CD4-positive, alpha-beta T cell treated with Interleukin-6 for 4 hours (primary cell): ENCODE measurements around the gene SETD7.
"Not testable (repeated sequence)": the region's sequence is repeated elsewhere in the genome, so short reads cannot be mapped to it uniquely, and the experiment has no call there.

Experiments used
- DNase-seq: peaks from one replicate; pipeline ENCODE4 v3.0.0-alpha.2; 2020; ENCODE audit warnings: mixed read lengths

SETD7 gene

DNA sequence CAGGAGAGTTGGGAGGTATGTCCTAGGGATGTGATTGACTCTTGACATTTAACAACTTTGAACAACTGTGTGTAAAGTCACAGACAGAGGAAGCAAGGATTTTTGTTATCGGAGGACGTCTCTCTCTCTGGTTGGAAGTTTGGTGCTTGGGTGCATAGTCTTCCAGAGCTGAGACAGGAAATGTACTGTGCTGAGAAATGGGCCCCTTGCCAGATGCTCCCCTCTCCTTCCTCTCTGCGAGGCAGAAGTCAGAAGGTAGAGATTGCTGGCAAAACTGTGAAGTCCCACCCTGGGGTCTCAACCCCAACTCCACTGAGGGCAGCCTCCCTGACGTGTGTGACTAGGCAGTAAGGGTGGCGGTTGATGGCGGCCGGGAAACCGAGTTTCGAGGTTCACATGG, 49.2 kb downstream of the SETD7 start:
- DNase-seq, result no peak

DNA sequence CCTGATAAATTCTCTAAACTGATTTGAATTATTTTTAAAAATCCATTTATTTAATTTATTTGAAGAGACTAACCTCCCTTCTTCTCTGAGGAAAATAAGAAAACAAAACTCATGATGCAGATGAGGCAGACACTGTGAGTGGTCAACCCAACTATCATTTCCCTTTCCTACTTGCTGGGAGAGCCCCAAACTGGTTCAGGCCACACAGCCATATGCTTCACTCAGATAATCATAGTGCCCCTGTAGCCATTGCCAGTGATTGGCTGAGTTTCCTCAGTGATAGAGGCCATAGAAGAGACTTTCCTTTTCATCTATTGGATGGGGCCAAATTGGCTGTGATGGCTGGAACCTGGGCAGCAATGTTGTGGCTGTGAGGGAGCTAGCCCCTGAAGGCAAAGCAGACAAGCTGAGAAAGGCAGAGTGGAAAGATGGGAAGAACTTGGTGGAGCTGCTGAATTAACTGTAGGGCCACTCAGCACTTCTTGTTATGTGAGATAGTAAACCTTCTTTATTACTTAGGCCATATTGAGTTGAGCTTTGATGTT, 52.3 kb downstream of the SETD7 start:
- no peak for DNase-seq

DNA sequence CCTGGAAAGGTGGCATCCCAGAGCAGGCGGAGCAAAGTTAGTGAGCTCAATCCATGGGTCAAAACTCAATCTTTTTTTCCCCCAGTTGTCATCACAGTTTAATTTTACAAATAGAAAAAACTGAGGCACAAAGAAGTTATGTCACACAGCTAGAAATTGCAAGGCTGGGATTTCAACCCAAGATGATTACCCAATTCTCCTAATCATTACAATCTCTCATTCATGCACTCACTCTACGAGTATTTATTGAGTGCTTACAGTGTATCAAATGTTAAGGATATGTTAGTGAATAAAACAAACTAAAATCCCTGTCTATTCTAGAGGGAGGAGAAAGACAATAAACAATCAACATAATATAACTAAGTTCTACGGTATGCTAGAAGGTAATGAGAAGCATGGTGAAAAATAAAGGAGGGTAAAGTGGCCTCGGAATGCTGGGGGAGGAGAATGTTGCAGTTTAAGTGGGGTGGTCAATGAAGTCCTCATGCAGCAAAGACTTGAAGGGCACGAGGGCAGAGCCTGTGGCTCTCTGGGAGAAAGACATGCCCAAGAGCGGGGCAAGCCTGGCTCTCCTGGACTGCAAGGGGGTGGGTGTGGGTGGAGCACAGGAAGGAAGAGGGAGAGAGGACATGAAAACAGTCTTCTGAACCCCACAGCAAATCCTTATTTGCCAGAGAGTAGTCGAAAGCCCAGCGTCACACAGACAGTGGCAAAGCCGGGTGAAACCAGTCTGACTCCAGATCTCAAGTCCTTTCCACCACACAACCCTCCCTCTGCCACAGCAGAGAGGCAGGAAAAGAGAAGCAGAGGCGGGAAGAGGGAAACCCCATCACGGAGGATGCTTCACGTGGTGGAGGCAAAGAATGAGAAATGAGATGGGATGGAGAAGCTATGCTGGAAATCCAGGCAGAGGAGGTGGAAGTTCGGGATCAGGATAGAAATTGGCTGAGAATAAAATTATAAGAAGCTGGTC, 53.8 kb downstream of the SETD7 start:
- no peak for DNase-seq

DNA sequence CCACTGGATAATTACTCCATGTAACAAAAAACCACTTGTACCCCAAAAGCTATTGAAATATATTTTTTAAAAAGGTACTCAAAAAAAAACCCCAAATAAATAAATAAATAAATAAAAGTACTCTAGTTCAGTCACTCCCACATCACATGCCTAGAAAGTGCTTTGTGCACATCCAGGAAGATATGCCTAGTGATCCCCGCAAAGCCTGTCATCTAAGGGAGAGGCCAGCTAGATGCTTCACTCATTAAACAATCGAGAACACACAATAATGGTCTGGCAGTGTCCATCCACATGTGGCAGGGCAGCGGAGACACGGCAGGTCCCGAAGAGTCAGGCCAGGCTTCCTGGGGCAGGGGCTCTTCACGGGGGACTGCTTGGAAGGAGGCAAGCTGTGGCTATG, 54.5 kb downstream of the SETD7 start:
- no peak for DNase-seq

DNA sequence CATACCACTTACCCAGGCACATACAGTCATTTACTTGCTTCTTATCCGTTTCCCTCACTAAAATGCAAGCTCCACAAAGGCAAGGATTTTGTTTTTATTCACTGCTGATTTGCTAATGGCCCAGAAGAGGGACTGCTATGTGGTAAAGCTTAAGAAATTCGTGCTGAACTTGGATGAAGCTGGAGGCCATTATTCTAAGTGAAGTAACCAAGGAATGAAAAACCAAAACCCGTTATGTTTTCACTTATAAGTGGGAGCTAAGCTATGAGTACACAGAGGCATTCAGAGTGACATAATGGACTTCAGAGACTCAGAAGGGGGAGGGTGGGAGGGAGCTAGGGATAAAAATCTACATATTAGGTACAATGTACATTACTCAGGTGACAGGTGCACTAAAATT, 54.9 kb downstream of the SETD7 start:
- DNase-seq, result no peak

DNA sequence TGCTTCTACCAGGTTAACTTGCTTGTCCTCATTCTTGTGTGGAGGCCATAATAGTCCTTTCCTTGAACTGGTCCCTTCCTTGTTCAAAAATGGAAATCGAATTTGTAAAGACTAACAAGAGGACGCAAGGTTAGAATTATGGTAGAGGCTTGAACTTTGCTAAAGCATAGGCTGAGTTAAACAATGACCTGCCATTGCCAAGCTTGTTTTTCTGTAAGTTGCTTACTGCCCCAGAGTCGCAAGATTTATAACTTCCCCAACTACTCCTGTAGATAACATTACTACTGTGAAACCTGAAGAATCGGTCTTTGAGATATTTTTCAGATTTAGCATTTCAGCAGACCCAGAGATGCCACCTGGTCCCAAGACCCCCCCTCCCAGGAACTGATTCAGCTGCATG, 56.8 kb downstream of the SETD7 start:
- no peak for DNase-seq

DNA sequence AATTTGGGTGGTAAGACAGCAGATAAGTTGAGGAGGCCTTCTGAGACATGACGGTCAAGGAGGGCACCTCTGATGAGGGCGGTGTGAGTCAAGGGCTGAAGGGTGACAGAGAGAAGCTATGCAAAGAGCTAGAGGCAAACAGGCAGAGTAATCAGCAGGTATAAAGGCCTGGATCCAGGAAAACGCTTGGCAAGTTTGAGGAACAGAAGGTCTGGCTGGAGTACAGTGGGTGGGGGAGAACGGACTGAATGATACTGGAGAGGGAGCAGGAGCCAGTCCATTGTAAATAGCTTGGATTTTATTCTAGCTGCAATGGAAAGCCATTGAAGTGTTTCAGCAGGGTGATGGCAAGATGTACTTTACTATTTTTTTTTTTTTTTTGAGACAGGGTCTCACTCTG, 62.8 kb downstream of the SETD7 start:
- no peak for DNase-seq

DNA sequence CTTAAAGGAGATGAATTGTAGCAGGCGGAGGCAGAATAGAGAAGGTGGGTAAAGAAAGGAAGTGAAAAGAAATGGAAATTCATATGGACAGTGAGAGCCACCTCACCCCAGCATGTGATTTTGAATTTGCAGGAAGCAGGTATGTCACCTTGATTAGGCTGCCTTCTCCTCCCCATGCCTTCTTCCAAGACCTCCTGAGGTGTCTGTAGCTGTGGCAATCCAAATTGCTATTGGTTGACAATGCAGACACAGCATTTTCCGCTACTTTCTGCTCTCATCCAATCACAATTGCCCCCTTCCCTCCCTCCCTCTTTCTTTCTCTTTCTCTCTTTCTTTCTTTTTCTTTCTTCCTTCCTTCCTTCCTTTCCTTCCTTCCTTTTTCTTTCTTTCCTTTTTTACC, 63.6 kb downstream of the SETD7 start:
- DNase-seq, result no peak

DNA sequence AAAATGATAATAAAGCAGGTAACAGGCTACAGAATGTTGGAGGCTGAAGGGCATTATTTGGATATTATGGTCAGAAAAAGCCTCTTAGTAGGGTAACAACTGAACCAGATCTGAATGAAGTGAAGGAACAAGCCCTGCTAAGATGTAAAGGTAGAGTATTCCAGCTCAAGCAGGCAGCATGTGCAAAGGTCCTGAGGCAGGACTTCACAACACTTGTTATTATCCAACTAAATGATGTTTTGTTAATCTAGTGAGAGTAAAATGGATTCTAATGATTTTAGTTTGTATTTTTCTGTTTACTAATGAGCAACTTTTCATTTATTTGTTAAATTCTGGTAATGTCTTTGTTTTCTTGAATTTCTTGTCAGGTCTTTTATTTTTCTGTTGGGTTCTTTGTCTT, 66.4 kb downstream of the SETD7 start:
- no peak for DNase-seq

DNA sequence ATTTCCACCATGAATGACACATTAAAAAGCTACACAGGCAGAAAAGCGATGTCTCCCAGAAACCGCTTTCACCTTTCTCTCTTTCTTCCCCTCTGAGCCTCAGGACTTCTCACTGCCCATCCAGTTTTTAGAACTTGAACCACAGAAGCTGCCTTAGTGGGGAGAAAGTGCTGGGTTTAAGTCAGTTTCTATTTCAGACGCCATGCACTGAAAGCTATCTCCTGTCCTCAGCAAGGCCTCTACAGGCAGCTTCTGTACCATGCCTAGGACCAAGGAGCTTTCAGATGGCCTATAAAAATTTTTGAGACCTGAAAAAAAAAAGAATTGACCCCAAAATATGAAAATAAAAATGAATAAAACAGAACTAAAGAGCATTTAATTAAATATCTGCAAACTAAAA, 67.6 kb downstream of the SETD7 start:
- no peak for DNase-seq

DNA sequence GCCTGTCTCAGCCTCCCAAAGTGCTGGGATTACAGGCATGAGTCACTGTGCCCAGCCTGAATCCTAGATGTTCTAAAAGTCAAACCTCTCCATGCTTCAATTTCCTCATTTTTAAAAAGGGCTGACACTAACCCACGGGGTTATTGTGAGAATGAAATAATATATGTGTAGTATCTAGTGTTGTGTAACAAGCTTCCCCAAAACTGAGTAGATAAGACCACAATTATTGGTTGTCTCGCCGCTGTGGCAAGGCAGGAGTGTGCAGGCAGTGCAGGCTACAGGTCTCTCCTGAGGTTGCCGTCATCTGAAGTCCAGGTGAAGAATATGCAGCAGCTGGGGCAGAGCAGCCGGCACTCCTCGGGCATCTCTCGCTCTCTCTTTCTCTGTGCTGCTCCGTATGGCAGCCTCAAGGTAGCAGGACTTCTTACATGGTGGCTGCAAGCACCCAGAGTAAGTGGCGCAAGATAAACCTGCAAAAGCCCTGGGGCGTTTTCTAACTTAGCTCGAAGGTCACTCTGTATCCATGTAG, 71.2 kb downstream of the SETD7 start:
- no peak for DNase-seq

DNA sequence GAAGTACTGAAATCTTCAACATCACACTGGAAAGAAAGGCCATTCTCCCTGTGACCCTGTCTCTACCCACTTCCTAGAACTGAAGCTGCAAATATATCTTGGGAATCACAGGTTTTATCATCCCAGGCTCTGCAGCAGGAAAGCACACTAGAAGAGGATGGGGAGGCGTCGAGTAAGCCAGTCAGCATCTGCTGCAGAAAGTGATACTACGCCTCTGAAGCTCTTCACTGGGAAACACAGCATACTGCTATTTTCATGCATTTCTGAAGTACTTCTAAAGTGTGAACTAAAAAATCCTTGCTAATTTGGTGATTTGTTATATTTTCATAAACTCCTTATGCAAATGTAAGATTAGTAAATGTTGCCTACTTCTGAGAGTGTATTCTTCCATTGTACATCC, 73.0 kb downstream of the SETD7 start:
- DNase-seq, result no peak

DNA sequence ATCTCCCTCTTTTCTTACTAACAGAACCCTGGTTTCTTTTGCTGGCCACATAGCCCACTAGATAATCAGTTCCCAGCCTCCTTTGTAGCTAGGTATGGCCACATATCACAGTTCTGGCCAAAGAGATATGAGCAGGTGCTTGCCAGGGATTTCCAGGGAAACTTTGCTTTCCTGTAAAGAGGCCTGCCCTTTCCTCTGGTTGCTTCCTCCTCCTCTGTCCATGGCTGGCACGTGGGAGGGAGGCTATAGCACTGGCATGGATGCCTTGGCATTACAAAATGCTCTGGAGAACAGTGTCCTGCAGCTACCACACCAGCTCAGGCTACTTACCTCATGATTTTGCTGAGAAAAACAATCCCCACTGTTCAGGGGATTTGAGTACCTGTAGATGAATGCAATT, 74.6 kb downstream of the SETD7 start:
- no peak for DNase-seq

DNA sequence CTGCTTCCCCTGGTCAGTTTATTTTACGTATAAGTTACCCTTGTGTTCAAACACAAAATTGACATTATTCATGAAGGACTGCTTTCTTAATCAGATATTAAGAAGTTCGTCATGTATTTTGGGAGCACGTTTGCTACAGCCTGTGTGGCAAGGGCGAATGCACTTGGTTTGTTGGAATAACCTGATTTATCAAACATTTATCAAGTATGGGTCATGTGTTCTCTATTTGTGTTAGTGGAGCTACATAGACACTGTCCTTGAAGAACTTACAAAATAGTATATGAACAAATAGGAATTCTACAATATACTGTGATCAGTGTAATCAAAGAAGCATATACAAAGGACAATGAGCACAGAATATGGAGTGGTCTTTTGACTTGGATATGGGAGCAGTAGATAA, 79.7 kb downstream of the SETD7 start:
- no peak for DNase-seq

DNA sequence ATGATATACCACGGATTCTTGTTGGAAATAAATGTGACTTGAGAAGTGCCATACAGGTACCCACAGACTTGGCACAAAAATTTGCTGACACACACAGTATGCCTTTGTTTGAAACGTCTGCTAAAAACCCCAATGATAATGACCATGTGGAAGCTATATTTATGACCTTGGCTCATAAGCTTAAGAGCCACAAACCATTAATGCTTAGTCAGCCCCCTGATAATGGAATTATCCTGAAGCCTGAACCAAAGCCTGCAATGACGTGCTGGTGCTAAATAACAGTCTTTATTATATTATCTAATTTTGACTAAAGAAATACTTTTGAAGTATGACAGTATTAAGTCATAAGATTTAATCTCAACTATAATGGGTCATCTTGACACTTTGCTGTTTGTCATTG, 83.2 kb downstream of the SETD7 start:
- no peak for DNase-seq

DNA sequence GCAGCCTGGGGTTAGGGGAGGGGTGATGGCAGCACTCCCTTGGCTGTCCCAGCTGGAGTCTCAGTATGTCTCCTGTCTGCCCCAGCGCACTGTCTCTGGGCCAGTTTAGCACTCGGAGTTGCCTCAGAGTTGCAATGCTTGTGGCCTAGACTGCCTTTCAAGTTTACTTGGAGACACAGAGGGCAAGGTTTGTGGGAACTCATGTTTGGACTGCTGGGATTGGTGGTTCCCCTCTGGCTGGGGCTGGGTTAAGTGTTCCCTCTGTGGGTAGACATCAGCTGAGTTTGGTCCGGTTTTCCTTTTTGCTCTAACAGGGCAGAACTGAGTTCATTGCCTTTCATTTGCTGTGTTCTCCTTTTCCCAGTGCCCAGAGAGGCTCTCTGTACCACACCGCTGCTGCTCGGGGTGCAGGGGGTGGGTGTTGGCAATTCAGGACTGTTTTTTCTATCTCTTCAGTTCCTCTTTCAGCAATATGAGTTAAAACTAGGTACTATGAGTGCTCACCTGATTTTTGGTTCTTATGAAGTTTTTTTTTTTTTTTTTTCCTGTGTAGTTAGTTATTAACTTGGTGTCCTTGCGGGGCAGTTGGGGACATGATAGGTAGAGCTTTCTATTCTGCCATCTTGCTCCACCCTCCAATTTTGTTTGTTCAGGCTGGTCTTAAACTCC, 84.9 kb downstream of the SETD7 start:
- DNase-seq, result no peak

DNA sequence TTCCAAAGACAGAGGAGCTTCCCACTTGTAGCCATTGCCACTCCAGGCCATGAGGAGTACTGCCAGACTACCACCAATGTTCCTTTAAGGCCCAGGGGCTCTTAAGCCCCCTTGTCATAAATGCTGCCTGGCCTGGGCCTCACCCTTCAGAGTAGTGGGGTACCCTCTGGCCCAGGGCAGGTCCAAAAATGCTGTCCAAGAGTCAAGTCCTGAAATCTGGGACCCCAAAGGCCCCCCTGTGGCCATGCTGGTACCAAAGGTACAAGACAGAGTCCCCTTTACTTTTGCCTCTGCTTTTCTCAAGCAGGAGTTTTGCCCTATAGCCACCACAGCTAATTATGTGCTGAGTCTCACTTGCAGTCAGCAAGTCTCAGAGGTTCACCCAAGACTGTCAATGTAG, 85.7 kb downstream of the SETD7 start:
- no peak for DNase-seq

DNA sequence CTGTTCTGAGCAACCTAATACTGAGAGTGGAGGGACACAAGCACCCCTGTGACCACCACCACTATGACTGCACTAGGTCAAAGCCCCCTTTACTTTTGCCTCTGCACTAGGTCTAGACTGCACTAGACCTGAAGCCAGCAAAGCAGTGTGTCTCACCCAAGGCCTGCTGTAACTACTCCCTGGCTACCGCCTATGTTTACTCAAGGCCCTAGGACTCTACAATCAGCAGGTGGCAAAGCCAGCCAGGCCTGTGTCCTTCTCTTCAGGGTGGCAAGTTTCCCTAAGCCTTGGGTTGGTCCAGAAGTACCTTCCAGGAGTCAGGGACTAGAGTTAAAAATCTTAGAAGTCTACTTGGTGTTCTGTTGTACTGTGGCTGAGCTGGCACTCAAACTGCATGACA, 86.2 kb downstream of the SETD7 start:
- DNase-seq, result no peak

DNA sequence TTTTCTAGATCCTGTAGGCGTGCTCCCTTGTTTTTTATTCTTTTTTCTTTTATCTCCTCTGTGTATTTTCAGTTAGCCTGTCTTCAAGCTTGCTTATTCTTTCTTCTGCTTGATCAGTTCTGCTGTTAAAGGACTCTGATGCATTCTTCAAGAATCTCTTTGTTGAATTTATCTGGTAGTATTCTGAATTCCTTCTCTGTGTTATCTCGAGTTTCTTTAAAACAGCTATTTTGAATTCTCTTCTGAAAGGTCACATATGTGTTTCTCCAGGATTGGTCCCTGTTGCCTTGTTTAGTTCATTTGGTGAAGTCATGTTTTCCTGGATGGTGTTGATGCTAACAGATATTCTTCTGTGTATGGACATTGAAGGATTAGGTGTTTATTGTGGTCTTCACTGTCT, 86.8 kb downstream of the SETD7 start:
- no peak for DNase-seq

DNA sequence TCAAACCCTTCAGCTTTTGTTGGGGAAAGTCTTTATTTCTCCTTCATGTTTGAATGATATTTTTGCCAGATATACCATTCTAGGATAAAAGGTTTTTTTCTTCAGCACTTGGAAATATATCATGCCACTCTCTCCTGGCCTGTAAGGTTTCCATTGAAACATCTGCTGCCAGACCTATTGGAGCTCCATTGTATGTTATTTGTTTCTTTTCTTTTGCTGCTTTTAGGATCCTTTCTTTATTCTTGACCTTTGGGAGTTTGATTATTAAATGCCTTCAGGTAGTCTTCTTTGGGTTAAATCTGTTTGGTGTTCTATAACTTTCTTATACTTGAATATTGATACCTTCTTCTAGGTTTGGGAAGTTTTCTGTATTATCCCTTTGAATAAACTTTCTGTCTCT, 87.3 kb downstream of the SETD7 start:
- not testable (repeated sequence) for DNase-seq

DNA sequence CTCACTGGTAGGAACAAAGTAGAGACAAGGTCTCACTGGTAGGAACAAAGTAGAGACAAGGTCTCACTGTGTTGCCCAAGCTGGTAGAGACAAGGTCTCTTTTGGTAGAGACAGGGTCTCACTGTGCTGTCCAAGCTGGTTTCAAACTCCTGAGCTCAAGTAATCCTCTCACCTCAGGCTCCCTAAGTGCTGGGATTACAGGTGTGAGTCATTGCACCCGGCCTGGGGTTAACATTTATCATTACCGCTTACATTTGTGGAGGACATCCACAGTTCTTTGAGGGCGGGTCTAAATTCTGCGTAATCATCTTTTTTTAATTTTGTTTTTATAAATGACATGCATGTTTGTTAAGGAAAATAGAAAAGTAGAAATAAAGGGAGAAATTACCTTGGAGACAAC, 90.1 kb downstream of the SETD7 start:
- no peak for DNase-seq

DNA sequence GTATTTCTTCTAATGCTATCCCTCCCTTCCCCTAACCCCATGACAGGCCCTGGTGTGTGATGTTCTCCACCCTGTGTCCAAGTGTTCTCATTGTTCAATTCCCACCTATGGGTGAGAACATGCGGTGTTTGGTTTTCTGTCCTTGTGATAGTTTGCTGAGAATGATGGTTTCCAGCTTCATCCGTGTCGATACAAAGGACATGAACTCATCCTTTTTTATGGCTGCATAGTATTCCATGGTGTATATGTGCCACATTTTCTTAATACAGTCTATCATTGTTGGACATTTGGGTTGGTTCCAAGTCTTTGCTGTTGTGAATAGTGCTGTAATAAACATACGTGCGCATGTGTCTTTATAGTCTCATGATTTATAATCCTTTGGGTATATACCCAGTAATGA, 91.5 kb downstream of the SETD7 start:
- DNase-seq, result not testable (repeated sequence)

DNA sequence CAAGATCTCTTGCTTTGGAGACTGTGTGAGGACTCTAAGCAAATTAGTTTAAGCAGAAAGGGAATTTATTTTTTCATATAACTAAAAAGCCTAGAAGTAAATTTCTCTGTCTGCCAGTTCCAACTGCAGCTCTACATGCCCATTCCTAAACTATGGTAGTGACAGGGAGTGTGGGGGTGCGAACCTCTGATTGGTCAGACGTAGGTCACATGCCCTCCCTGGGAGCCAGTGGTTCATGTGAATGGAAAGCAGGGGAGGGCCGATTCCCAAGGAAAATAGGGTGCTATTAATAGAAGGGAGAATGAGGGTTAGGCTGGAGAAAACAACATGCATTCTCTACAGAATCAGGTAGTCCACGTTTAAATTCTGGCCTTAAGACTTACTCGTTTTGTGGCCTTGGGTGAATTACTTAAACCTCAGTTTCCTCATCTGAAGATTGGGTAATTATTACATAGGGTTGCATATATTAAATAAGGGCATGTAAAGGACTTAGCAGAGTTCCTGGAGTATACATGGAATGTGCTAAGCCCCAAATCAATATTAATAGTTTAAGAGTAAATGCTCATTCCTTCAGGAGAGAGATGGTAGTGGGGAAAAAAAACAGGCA, 94.9 kb downstream of the SETD7 start:
- no peak for DNase-seq
